NCI-H1048 (cell line): Measurements from ENCODE around the gene MORC2.
A peak's percentile ranks its signal among the peaks of the same experiment; 100 is the strongest.

Experiments
- DNase-seq: peaks from one replicate; lab custom pipeline; 2025; lab: John Stamatoyannopoulos, UW

MORC2 gene

GRCh38 chr22:30968015-30968923 is at the start of gene MORC2:
MORC2 (minus strand) TSS chr22:30968774; CDS start chr22:30967889, 885 bp downstream.
- no peak for DNase-seq

- no peak for DNase-seq
Measured at GRCh38 chr22:31005535-31005934, 37.0 kb upstream of the MORC2 start.

DNA sequence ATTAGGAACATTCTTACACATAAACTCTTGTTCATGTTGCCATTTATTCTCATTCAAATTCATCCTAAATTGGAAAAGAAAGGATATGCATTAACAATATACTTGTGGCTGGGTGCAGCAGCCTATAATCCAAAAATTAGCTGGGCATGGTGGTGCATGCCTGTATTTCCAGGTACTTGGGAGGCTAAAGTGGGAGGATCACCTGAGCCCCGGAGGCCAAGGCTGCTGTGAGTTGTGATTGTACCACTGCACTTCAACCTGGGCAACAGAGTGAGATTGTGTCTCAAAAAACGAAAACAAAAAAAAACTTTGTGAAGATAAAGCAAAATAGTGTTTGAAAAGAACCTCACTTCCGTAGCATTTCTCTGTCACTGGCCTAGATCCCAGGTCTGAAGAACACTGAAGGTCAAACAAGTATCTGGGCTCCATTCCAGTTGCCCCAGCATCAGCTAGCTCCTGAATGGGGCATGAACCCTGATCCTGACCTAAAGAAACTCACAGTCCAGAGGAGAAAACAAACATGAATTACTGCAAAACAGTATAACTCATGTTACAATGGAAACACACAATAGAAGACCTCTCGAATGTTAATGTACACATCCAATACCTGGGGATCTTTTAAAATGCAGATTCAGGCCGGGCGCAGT is 32.7 kb upstream of the MORC2 start:
- DNase-seq: no peak

DNA sequence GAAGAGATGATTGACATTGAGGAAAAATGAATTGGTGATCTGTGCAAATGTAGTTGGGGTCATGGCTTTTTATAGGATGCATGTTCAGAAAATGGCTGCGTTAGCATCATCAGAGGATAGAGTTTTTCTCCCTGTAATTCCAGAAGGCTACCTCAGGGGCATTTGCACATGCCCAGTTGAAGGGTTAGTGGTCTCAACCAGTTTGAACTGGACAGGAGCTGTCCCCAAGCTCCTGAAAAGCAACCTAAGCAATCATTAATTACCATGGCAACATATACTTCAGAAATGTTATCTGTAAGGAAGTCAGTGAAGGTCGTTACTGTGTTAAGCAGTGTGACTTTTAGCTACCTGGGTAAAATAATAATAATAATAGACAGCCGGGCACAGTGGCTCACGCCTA is 29.8 kb upstream of the MORC2 start:
- no peak for DNase-seq

DNA sequence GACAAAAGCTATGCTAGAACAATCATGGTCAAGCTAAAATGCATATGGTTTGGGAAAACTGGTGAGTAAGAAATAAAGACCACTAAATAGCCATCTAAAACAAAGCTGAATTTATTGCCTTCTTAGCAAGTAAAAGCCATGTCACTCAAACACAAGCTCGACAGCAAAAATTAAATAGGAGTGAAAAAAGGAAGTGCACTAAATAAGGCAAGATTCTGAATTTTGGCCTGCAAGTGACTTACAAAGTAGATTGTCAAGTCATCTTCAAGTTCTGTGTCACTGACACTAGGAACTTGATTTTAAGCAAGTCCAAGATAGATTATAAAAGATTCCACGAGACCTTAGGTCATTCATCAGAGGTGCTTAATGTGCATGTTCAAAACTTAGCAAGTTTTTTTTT is 27.9 kb upstream of the MORC2 start:
- no peak for DNase-seq

GRCh38 chr22:30994960-30995359 is 26.4 kb upstream of the MORC2 start:
- DNase-seq: no peak

- DNase-seq: no peak
Measured at GRCh38 chr22:30992565-30992964, 24.0 kb upstream of the MORC2 start.

- DNase-seq: no peak
Measured at GRCh38 chr22:30990690-30991089, 22.1 kb upstream of the MORC2 start.

- no peak for DNase-seq
Measured at GRCh38 chr22:30989474-30989873, 20.9 kb upstream of the MORC2 start.

GRCh38 chr22:30985561-30986208 is 17.1 kb upstream of the MORC2 start:
- no peak for DNase-seq

DNA sequence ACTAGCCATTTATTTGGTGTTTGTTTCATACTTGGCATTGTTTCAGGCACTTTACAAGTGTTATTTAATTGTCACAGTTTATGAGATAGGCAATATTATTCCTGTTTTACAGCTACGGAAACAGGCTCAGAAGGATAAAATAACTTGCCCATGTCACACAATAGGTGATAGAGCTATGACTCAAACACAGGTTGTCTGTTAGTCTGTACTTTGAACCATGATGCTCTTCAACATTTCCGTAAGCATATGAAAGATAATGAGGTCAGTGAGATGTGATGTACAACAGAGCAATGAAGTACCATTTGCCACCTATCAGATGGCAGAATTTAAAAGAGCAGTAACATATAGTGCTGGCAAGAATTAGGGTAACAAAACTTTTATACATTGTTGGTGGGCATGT is 15.7 kb upstream of the MORC2 start:
- DNase-seq: no peak

DNA sequence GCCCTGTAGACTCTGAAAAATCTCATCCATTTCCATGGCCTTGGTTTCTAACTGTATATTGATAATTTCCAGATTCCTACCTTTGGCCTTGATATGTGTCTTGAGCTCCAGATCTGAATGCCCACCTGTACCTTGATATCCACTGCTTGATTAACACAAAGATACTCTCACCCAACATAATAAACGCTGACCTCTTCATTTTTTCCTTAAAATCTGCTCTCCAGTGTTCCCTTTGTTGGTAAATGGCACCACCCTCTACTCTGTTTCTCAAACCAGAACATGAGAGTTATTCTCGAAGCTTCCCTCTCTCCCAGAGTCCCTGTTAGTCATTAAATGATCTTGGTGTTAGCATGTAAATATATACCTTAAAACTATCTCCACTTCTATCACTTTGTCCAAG is 13.9 kb upstream of the MORC2 start:
- DNase-seq: no peak

DNA sequence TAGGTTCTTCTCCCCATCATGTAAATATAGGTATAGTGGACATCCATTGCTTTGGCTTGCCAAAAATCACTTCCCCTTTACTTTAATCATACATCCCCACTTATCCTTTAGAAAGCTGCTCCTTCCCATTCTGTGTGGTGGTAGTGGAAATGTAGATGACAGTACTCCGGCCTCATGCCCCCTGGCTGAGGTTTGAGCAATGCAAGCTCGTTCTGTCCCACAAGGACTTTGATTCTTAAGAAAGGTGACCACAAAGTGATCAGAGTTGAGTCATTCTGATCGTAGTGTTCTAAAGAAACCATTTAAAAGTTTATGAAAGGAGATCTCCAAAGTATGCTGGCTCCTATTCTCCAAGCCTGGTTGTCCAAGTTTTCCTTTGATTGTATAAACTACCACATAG is 11.4 kb upstream of the MORC2 start:
- DNase-seq: no peak

DNA sequence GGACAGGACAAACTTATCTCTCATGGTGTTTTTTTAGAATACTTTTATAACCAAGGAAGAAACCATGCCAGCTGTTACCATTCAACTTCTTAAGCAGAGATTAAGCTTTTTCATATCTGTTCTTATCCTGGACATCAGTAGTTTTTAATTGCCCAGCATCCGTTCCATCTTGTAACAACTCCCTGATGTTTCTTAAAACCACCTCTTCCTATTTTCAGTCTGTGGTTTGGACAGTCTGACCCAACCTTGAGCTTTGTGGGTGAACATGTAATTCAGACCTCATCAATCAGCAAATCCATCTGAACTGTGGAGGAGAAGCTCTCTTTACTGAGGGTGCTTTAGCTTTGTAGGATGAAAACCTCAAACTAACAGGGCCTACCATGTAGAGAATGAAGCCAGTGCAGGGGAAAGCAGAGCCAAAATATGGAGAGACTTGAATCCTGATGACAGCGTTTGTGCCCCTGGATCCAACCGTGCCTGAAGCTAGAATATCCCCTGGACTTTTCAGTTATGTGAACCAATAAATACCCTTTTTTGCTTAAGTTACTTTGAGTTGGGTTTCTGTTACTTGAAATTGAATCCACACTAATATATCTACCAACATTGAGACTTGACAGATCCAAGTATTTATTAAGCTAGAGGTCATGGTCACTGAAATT is 9.9 kb upstream of the MORC2 start:
- no peak for DNase-seq

DNA sequence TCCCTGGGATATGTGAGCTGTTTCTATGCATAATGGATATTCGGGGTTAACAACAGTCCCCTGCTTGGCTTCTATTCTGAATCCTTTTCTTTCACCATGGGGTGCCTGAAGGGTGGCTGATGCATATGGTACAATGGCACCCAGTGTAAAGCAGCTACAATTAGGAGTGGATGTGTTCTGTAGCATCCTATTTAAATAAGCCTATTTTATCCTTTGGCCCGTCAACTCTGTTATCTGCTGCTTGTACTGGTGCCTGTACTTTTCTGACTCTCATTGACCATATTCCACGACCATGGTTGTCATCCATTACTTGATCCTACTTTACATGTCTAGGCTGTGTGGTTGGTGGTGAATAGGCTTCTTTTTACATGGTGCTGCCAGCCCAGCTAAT is 1.8 kb upstream of the MORC2 start:
- no peak for DNase-seq

DNA sequence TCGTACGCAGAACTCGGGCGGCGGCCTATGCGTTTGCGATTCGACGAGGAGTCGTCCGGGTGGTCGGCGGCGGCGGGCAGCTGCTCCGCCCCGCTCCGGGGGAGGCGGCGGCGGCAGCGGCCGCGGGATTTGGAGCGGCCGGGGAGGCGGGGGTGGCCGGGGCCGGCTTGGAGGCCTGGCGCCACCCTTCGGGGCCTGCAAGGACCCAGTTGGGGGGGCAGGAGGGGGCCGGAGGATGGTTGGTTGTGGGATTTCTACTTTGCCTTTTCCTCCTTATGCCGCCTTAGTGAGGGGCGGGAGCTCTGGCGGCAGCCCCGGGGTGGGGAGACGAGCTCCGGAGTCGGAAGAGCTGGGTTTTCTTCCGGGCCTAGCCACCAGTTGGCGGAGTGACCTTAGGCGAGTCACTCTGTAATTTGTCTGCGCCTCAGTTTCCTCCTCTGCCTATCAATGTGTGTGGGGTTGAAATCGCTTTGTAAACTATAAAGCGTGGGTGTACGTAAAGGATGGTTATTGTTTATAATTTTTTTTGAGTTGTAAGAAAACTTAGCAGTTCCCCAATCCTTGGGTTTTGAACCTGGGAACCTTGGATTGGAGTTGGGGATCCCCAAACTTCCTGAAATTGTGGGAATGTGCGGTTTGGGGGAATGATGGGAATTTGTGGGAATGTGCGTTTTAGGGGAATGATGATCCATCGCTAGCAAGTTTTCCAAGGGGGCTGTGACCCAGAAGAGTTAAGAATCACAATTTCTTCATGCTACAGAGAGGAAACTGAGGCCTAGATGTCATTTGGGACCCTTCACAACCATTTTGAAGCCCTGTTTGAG is 1.2 kb upstream of the MORC2 start:
- DNase-seq: no peak

DNA sequence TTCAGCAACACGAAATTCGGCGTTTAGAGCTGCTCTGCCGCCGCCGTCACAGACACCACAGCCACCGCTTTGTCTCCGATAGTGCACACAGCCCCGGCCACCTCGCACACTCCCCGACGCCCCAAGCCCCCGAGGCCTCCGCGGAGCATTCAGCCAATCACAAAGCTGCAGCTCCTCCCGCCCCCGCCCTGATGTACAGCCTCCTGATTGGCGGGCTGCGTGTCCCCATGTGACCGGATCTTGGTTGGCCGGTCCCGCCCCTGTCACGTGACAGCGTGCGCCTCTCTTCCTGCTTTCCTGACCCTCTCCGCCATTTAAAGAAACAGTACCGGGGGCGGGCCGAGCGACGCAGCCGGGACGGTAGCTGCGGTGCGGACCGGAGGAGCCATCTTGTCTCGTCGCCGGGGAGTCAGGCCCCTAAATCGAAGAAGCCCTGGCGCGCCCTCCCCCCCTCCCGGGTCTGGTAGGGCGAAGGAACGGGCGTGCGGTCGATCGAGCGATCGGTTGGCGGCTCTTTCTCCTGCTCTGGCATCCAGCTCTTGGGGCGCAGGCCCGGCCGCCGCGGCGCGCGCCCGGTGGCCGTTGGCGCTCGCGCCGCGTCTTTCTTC is 454 bp upstream of the MORC2 start, which contains the start of gene TUG1:
TSS of gene TUG1 (plus strand) at position 342 of the 608 bp plus-strand sequence.
- peak; percentile 94 for DNase-seq

DNA sequence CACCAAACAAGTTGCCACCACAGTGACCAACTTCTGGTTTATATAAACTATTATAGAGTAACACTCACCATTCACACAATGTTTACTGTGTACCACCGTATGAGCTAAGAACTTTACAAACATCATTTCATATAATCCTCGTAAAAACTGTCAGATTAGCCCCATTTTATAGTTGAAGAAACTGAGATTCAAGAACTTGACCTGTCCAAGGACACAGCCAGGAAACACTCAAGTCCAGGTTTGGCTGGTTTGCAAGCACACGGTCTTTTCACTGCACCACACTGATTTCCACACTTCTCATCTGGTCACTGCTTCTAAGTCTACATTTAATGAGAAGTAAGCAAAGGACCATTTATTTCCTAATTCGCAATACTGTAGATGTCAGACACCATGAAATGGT is 3.7 kb downstream of the MORC2 start:
- DNase-seq: no peak

DNA sequence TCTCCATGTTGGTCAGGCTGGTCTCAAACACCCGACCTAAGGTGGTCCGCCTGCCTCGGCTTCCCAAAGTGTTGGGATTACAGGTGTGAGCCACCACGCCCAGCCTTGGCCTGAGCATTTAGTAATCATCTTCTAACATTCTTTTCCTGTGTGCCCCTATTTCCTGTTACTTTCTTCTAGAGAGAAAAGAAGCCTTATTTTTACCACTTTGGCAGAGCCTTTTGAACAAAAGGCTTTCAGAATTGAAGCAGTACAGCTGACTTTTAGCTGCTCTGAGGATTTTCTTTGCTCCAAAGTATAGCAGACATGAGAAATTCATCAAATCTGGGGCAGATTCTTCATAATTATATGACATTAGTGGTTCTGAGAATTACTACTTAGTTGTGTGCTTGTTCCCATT is 13.4 kb downstream of the MORC2 start:
- DNase-seq: no peak

DNA sequence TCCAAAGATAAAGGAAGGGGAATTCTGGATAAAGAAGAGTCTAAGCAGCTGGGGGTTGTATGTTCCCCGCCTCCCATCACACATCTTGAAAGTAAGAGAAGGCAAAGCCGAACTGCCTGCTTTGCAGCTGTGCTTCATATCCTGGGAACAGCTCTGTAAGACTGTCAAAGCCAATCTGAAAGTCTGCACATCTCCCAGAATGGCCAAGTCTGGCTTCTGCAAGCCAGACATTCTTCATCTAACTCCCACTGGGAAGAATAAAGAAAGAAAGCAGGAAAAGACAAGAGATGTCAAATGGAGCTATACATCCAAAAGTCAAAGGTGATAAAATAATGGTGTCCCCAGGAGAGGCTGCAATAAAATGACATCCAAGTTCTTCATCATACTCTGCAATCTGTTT is 15.4 kb downstream of the MORC2 start:
- no peak for DNase-seq
